NCI-H510A treated with DMSO at 0.1 percent for 48 hours (cell line): Measurements from ENCODE around the gene ERBIN.
A peak's percentile ranks its signal among the peaks of the same experiment; 100 is the strongest.
"Not testable (repeated sequence)": the region's sequence is repeated elsewhere in the genome, so short reads cannot be mapped to it uniquely, and the experiment has no call there.

Source experiments
- DNase-seq: peaks from one replicate; lab custom pipeline; 2025; lab: John Stamatoyannopoulos, UW

The ERBIN gene

DNA sequence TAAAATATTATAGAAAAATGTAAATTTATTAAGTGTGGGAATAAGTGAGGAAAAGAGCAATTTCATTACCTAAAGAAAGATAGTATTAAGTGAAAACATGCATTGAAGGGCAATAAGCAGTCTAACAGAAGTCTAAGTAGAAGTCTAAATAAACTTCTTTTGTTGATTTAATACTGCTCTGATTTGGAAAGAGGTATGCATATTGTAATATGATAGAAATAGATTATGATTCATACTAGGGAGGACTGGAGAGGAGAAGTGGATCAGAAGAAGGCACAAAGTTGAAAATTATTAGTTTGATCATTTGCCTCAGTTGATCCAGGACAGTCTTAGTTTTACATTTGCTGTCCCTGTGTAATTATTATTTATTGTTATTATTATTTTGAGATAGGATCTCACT is 6.6 kb upstream of the ERBIN start:
- no peak for DNase-seq

DNA sequence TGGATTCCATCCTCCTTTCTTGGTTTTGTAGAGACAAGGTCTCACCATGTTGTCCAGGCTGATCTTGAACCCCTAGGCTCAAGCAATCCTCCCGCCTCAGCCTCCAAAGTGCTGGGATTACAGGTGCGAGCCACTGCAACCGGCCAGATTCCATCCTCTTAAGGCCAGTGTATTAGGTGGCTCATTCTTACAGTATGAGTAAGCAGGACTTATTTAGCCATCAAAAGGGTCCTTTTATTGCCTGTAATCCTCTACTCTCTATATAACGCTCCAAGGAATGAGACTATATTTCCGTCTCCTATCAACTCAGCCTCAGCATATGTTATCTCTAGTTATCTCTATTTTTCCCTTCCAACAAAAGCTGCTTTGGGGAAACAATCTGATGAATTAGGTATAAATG is 3.0 kb upstream of the ERBIN start:
- DNase-seq = no peak

DNA sequence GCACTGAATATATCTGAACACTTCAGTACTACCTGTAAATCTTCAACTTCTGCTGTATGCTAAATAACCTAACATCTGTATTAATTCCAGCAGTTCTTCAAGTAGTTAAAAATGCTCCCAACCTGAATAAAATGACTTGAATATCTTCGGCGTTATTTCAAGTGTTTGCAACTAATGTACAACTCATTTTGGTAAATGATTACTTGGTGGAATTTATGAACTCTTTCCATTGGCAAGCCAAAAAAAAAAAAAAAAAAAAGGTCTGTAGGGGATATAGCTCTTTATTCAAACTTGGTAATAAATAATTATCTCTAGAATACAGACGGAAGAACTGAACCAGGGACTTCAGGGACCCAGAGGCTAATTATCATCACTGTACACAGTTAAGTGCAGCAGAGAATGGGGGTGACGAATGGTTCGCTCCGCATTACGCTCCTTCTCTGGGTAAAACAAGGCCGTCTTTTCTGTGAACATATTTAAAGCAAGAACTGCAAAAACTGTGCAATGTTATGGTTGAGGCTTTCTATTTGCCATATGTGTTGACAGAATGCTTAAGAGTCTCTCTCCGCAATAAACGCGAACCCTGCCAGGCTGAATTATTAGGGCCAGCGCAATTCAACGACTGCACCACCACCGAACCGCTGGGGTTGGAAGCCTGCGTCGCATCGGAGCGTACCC is 1.9 kb upstream of the ERBIN start:
- DNase-seq = no peak

- DNase-seq = peak; percentile 58
Observed at GRCh38 chr5:65925044-65925600, 1.3 kb upstream of the ERBIN start.

DNA sequence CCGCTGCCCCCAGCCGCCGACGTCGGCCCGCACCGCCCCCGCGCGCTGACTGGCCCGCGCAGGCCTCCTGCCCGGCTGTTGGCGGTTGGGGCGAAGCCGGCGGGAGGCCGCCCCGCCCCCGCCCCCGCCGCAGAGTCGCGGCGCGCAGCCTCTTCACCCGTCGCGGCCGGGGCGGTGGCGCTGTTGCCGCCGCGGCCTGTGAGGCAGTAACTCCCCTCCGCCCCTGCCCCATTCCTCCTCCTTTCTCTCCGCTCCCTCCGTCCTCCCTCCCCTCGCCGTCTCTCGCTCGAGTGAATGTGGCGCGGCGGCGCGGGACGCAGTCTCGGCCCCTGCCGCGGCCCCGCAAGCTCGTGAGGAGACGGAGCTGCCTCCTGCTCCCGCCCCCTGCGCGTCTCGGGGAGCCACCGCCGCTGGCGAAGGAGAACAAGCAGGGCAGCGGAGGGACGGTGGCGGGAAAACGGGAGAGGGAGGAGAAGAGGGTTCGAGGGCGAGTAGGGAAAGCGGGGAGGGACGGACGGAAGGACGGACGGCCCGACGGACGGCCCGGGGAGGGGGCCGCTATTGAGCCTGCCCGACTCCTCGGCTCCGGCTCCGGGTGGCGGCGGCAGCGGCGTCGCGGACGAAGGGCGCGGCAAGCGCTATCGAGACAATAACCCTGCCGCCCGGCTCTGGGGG is 637 bp upstream of the ERBIN start:
- DNase-seq = peak; percentile 34

- peak; percentile 4 for DNase-seq
Observed at GRCh38 chr5:65926893-65927292, 518 bp downstream of the ERBIN start.

DNA sequence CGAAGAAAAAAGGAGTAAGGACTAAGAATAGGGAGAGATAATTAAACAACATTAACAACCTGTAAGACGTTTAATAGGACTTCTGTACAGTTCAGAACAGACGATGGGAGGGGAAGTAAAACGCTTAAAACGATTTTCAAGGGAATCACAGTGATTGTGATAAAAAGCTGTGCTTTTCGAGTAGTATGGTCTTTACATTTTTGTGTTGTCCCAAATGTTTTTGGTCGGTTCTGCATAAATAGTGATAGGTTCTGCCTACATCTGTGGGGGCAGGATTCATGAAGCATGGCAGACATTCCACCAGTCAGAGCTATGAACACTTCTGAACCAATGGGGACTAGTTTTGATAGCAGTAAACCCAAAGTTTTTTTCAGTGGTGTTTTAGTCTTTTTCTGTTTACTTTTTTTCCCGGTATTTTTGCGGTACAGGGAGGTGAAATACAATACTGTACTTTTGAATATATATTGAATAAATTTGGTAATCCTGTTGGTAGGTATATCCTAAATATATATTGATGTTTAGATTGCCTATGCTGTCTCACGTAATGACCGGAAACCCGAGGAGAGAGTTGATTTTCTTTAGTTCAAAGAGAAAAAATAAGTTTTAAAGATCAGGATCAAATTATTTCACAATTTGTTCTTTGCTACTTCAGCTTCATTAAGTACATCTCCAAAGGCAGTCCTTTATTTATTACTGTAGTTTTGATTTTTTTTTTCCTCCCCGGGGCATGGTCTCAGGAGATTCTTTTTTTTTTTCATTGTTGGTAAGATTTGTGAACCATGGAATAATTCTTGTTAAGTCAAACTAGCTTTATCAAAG is 1.3 kb downstream of the ERBIN start:
- DNase-seq = no peak

DNA sequence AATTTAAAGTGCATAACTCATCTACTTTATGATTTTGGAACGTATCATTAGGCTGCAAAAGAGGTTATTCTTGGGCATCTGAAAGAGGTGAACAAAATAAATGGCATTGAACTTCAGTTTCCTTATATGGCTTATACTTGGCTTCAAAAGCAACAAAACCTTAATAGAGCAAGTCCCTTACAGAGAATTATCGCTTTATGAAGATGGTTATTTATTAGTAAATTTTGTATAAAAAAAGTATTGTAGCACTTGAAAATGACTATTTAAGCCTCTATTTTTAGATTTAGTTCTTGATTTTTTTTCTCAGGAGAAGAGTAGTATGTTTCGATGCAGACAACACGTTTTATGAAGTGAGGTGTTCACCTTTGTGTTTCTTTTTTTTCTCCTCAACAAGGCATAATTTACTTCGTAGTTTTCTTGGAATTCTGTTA is 2.0 kb downstream of the ERBIN start:
- peak; percentile 2 for DNase-seq

- DNase-seq = no peak
Observed at GRCh38 chr5:65928860-65929259, 2.5 kb downstream of the ERBIN start.

- no peak for DNase-seq
Observed at GRCh38 chr5:65932676-65933075, 6.3 kb downstream of the ERBIN start.

DNA sequence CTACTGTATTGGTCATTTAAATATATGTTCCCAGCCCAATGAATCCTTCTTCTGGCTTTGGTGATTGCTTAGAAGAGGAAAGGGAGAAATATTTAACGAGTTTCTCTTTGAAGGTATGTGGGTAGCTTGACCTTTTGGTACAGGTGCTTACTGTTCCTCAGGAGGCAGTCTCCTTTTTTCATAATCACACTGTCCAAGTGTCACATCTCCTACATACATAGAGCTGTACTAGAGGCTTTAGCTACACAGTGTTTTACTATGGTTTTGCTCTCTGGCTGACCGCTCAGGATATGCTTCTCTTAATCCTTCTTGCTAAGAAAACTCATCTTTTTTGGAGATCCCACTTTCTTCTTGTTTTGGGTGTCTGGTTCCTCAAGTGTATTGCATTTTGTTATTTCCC is 6.9 kb downstream of the ERBIN start:
- no peak for DNase-seq

DNA sequence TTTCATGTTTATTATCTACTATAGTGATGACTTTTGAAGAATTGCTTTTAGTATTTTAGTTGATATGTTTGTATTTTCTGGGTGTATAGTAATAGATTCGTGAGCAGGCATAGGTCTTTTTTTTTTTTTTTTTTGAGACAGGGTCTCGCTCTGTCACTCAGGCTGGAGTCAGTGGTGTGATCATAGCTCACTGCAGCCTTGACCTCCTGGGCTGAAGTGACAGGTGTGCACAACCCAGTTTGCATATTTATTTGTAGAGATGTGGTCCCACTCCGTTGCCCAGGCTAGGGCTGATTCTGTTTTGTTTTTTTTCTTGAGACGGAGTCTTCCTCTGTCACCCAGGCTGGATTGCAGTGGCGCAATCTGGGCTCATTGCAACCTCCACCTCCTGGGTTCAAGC is 11.9 kb downstream of the ERBIN start:
- DNase-seq = no peak

- no peak for DNase-seq
Observed at GRCh38 chr5:65943771-65944170, 17.4 kb downstream of the ERBIN start.

- no peak for DNase-seq
Observed at GRCh38 chr5:65946198-65946745, 19.9 kb downstream of the ERBIN start.

- no peak for DNase-seq
Observed at GRCh38 chr5:65948115-65948747, 21.9 kb downstream of the ERBIN start.

GRCh38 chr5:65951330-65951729 is 25.0 kb downstream of the ERBIN start:
- DNase-seq = no peak

DNA sequence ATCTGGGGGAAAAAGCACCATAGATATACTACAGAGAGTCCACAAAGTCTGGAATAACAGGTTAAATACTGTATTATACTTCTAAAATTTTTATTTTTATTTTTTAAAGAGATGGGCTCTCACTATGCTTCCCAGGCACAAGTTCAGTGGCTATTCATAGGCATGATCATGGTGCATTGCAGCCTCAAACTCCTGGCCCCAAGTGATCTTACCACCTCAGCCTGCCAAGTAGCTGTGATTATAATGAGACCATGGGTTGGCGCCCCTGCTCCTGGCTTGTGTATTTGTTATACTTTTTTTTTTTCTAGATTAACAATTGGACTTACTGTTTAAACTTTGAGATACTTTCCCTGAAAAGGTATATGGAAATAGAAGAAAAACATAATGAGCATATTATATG is 25.9 kb downstream of the ERBIN start:
- no peak for DNase-seq

- DNase-seq = no peak
Observed at GRCh38 chr5:65954200-65954599, 27.8 kb downstream of the ERBIN start.

DNA sequence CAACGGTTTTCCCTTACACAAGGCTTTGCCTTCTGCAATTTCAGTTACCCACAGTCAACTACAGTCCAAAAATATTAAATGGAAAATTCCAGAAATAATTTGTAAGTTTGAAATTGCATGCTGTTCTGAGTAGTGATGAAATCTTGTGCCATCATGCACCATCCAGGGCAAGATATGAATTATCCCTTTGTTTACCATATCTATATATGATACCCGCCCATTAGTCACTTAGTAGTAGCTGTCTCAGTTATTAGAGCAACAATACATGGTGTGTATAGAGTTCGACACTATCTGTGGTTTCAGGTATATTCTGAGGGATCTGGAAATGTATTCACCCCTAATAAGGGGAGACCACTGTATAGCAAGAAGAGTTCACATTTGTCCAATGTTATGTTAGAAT is 29.4 kb downstream of the ERBIN start:
- no peak for DNase-seq

GRCh38 chr5:65957703-65958102 is 31.3 kb downstream of the ERBIN start:
- not testable (repeated sequence) for DNase-seq

DNA sequence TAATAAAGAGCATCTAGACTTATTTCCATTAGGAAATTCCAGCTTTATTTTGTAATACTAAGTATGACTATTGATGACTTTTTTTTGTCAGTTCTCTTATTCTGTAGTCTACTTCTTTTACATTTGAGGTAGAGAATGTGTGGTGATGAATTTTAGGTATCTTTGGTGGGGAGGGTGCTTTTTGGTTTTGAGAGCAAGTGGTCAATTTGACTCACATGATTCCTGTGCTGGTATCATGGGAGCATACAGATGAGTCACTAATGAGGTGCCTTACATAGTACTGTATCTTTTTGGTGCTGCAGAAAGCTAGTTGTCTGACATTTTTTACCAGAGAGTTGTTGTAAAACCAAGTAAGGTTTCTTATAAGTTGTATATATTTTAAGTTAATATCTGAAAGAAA is 35.3 kb downstream of the ERBIN start:
- no peak for DNase-seq
